HL-60 (cell line): Measurements from ENCODE around the gene TBC1D22A.

Experiments used
- DNase-seq, 2 experiments: peaks; one replicate each; pipeline ENCODE4 v3.0.0-alpha.2; 2010 to 2020; ENCODE audit warnings: low read depth in 1 of 2, low spot score in 1 of 2
- H3K27ac ChIP-seq: fragments of 250-450 bp; sonication (Bioruptor Pico); replicated peaks from 2 replicates; pipeline ENCODE4 v1.5.1; 2020; ENCODE audit warnings: mild to moderate bottlenecking, moderate library complexity
- H3K27me3 ChIP-seq: fragments of 250-450 bp; sonication (Bioruptor Pico); 2 replicates; pipeline ENCODE4 v1.5.1; 2021; ENCODE audit warnings: mild to moderate bottlenecking, moderate library complexity; ENCODE audit not compliant: insufficient read depth, poor library complexity, severe bottlenecking
- H3K4me3 ChIP-seq: replicated peaks from 2 replicates; pipeline ENCODE4 v1.5.1; 2011; ENCODE audit warnings: mild to moderate bottlenecking, control low read depth, low read length; ENCODE audit not compliant: insufficient read depth
- CTCF ChIP-seq: IDR thresholded peaks from one replicate; pipeline ENCODE4 v1.5.1; 2011; ENCODE audit warnings: low read length, control low read depth, inconsistent platforms; ENCODE audit not compliant: insufficient read depth
- GABPA ChIP-seq: IDR thresholded peaks from 2 replicates; pipeline ENCODE4 v1.6.1; 2012; ENCODE audit warnings: low read depth
- POLR2AphosphoS5 ChIP-seq: IDR thresholded peaks from 2 replicates; pipeline ENCODE4 v1.6.1; 2012; ENCODE audit warnings: low read depth
- REST ChIP-seq: IDR thresholded peaks from 2 replicates; pipeline ENCODE4 v1.6.1; 2012; ENCODE audit warnings: low read depth; ENCODE audit not compliant: insufficient replicate concordance
- SPI1 ChIP-seq: IDR thresholded peaks from 2 replicates; pipeline ENCODE4 v1.6.1; 2012; ENCODE audit warnings: low read depth, mild to moderate bottlenecking, borderline replicate concordance

TBC1D22A gene

GRCh38 chr22:47019012-47019790, 256.8 kb downstream of the TBC1D22A start:
- H3K27ac ChIP-seq, result no peak overlapping the region
- H3K4me3 ChIP-seq, result no peak overlapping the region
- no peak for TF ChIP-seq GABPA
- no peak for TF ChIP-seq SPI1
- no peak for TF ChIP-seq REST
- TF ChIP-seq POLR2AphosphoS5, result no peak
- TF ChIP-seq CTCF, result no peak
- DNase-seq, result no peak
- no peaks in the 10 kb centered on the region for H3K27me3 ChIP-seq

GRCh38 chr22:47020166-47020565, 257.7 kb downstream of the TBC1D22A start:
- H3K27me3 ChIP-seq, result no peaks in the 10 kb centered on the region
- no peak overlapping the region for H3K27ac ChIP-seq
- no peak for TF ChIP-seq REST
- TF ChIP-seq SPI1, result no peak
- TF ChIP-seq CTCF, result no peak
- no peak for TF ChIP-seq GABPA
- TF ChIP-seq POLR2AphosphoS5, result no peak
- DNase-seq, result no peak
- H3K4me3 ChIP-seq, result no peak overlapping the region

GRCh38 chr22:47021371-47022074, 259.1 kb downstream of the TBC1D22A start:
- DNase-seq, result no peak
- Histone ChIP-seq H3K27me3 (no peaks in the 10 kb centered on the region), H3K27ac (no peak overlapping the region), H3K4me3 (no peak overlapping the region)
- no peak for TF ChIP-seq CTCF
- TF ChIP-seq GABPA, result no peak
- TF ChIP-seq POLR2AphosphoS5, result no peak
- TF ChIP-seq SPI1, result no peak
- TF ChIP-seq REST, result no peak
